ENCODE data around the gene VSTM2L. TPM values are rescaled to one million over a fixed set of nuclear protein-coding genes. Genes with fewer than 3 reads are reported as not detected.

VSTM2L gene
- total and polyA plus RNA-seq, 2 donors (not counting 3 experiments of a cell fraction or from before 2014, with no cell fraction given): 0.18 TPM; not detected in 1

DNA sequence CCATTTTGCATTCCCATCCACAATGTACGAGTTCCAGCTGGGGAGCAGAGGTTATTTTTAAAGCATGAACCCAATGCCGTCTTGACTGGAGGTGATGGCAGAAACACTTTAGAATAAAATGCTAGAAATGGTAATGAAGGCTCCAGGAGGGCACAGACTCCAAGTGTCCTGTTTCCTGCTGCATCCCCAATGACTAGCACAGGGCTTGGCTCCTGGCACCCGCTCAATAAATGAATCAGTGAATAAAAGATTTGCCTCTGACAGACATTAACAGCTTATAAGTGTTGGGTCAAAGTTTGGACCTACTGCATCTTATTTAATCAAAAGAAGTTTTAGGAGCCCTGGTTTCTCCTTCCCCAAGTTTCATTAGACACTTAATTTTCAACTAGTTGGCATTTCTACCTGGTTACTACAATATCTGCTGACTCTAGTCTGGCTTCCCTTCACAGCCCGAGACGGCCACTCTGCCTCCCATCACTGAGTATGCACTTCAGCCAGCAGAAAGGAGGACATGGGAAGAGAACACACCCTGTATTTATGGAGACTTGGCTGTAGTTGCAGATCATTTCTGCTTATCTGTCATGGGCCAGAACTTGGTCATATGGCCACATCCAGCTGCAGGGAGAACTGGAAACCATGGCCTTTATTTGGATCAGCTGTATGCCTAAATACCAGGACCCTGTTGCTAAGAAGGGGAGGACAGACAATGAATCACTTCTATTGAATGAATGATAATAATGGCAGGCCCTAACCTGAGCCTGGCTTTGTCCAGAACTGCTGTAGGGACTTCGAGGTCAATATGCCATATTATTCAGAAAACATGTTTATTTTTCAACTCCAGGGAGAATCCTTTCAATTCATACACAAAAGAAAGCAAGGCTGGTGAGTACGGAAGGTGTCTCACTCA, 67.3 kb downstream of the VSTM2L start:
- POLR2A ChIA-PET: no interaction called here

More for the DNA sequence above, 67.3 kb downstream of the VSTM2L start:
- H3K4me1 ChIP-seq (ENCODE audit: control insufficient read depth, extremely low read depth, insufficient read depth, low read length): no peaks in the 10 kb centered on the region
- H2AFZ ChIP-seq (ENCODE audit: low read depth, low read length): no peak overlapping the region
- no peak for FAIRE-seq
- H3K36me3 ChIP-seq (ENCODE audit: control insufficient read depth in 2 of 2, extremely low read depth in 1 of 2, insufficient read depth in 2 of 2, low read length in 2 of 2): no peaks in the 10 kb centered on the region
- H3K9me1 ChIP-seq (replicated peaks; ENCODE audit: control insufficient read depth, extremely low read depth, insufficient read depth, low read length): no peaks in the 10 kb centered on the region
- H4K20me1 ChIP-seq (replicated peaks; ENCODE audit: control insufficient read depth, extremely low read depth, insufficient read depth, low read length): no peaks in the 10 kb centered on the region
- CTCF ChIA-PET: interaction anchor here (1.5 kb wide), 1 partner anchor 10 kb away, joined by 5 read pairs; no protein-coding TSS in a partner anchor
- no peak overlapping the region for H3K4me2 ChIP-seq (ENCODE audit: insufficient read depth, low read length)
- H3K27me3 ChIP-seq (ENCODE audit: control insufficient read depth in 2 of 2, insufficient read depth in 2 of 2, low read length in 2 of 2): peaks cover 2 to 5% of the 10 kb centered on the region in 2 experiments
- no peaks in the 10 kb centered on the region for H3K9me3 ChIP-seq (replicated peaks; ENCODE audit: control insufficient read depth, insufficient read depth, low read length)
- no peak overlapping the region for H3K9ac ChIP-seq (replicated peaks; ENCODE audit: extremely low read depth, insufficient read depth, low read length)
- no peak overlapping the region for H3K27ac ChIP-seq (ENCODE audit: insufficient read depth, low read depth, low read length)
- intact Hi-C loops (cut with micrococcal nuclease) (no loop called here), dilution Hi-C loops (cut with MboI; ENCODE audit: extremely low pct_ligation_motif_present, low sequenced_read_pairs) (no loop called here)
- no peaks in the 10 kb centered on the region for H3K79me2 ChIP-seq (ENCODE audit: control insufficient read depth, insufficient read depth, low read length)
- BruUV-seq (replicated peaks): no TSS peak
- TF ChIP-seq EZH2 (IDR thresholded peaks at IDR 0.05; ENCODE audit: borderline replicate concordance, low read depth, low read length, severe bottlenecking) (no peak), POLR2A (IDR thresholded peaks at IDR 0.05; ENCODE audit: low read depth, low read length) (no peak), FOS (IDR thresholded peaks at IDR 0.05; ENCODE audit: borderline replicate concordance, insufficient read depth, low read length) (no peak), JUN (IDR thresholded peaks at IDR 0.05; ENCODE audit: borderline replicate concordance, insufficient read depth, insufficient read length, low read depth) (no peak), POLR2AphosphoS5 (IDR thresholded peaks at IDR 0.05; ENCODE audit: insufficient read depth, low read depth, low read length) (no peak), MYC (IDR thresholded peaks at IDR 0.05; ENCODE audit: low read depth, low read length) (no peak), GATA2 (IDR thresholded peaks at IDR 0.05; ENCODE audit: insufficient read depth, insufficient read length, low read depth, low read length) (no peak)
- TF ChIP-seq, protein P1, sequence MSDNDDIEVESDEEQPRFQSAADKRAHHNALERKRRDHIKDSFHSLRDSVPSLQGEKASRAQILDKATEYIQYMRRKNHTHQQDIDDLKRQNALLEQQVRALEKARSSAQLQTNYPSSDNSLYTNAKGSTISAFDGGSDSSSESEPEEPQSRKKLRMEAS (IDR thresholded peaks at IDR 0.05; ENCODE audit: insufficient read depth, insufficient read length): no peak
- TF ChIP-seq, protein P2, sequence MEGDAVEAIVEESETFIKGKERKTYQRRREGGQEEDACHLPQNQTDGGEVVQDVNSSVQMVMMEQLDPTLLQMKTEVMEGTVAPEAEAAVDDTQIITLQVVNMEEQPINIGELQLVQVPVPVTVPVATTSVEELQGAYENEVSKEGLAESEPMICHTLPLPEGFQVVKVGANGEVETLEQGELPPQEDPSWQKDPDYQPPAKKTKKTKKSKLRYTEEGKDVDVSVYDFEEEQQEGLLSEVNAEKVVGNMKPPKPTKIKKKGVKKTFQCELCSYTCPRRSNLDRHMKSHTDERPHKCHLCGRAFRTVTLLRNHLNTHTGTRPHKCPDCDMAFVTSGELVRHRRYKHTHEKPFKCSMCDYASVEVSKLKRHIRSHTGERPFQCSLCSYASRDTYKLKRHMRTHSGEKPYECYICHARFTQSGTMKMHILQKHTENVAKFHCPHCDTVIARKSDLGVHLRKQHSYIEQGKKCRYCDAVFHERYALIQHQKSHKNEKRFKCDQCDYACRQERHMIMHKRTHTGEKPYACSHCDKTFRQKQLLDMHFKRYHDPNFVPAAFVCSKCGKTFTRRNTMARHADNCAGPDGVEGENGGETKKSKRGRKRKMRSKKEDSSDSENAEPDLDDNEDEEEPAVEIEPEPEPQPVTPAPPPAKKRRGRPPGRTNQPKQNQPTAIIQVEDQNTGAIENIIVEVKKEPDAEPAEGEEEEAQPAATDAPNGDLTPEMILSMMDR (IDR thresholded peaks at IDR 0.05; ENCODE audit: extremely low read depth in 1 of 2, insufficient read depth in 1 of 2, low read depth in 1 of 2, low read length in 2 of 2): no peak
- no peak for DNase-seq (ENCODE audit: low read depth, low spot score)
- no peak overlapping the region for H3K4me3 ChIP-seq (replicated peaks in 1 of 3; ENCODE audit: insufficient read depth in 1 of 3, low read depth in 1 of 3, low read length in 3 of 3)
